Neural crest cell (in vitro differentiated cells): ENCODE measurements around the gene DNAH1. TPM values are rescaled to one million over a fixed set of nuclear protein-coding genes. Genes with fewer than 3 reads are reported as not detected.

ENCODE experiments used
- DNase-seq: peaks from one replicate; pipeline ENCODE4 v3.0.0; 2021; ENCODE audit warnings: low read depth, mixed read lengths, low spot score
- H3K27ac Mint-ChIP-seq: one replicate; pipeline ENCODE4 v1.8.0; 2021; ENCODE audit warnings: mild to moderate bottlenecking, mixed read lengths; ENCODE audit not compliant: unreplicated experiment
- H3K27me3 Mint-ChIP-seq: 2 replicates; pipeline ENCODE4 v1.8.0; 2021; ENCODE audit warnings: low read depth, mild to moderate bottlenecking, mixed read lengths
- H3K36me3 Mint-ChIP-seq: 2 replicates; pipeline ENCODE4 v1.8.0; 2021; ENCODE audit warnings: low read depth, mild to moderate bottlenecking, mixed read lengths
- H3K4me1 Mint-ChIP-seq: 2 replicates; pipeline ENCODE4 v1.8.0; 2021; ENCODE audit warnings: mixed read lengths
- H3K4me3 Mint-ChIP-seq: one replicate; pipeline ENCODE4 v1.8.0; 2021; ENCODE audit warnings: mild to moderate bottlenecking, mixed read lengths
- H3K9me3 Mint-ChIP-seq: 2 replicates; pipeline ENCODE4 v1.8.0; 2021; ENCODE audit warnings: mixed read lengths
- total RNA-seq: library from RNA; stranded (reverse); gene quantifications from 2 replicates; pipeline ENCODE4 v1.2.1, GENCODE V29; 2021
- TF ChIP-seq, protein P1 (sequence below): fragments of 200-600 bp; sonication (generic); conservative IDR thresholded peaks from 2 replicates; pipeline ENCODE4 v1.5.0; 2021; ENCODE audit warnings: antibody characterized with exemption, mild to moderate bottlenecking

Gene DNAH1
- total RNA-seq, 1 donor from 2014 or later = 3.2 TPM

DNA sequence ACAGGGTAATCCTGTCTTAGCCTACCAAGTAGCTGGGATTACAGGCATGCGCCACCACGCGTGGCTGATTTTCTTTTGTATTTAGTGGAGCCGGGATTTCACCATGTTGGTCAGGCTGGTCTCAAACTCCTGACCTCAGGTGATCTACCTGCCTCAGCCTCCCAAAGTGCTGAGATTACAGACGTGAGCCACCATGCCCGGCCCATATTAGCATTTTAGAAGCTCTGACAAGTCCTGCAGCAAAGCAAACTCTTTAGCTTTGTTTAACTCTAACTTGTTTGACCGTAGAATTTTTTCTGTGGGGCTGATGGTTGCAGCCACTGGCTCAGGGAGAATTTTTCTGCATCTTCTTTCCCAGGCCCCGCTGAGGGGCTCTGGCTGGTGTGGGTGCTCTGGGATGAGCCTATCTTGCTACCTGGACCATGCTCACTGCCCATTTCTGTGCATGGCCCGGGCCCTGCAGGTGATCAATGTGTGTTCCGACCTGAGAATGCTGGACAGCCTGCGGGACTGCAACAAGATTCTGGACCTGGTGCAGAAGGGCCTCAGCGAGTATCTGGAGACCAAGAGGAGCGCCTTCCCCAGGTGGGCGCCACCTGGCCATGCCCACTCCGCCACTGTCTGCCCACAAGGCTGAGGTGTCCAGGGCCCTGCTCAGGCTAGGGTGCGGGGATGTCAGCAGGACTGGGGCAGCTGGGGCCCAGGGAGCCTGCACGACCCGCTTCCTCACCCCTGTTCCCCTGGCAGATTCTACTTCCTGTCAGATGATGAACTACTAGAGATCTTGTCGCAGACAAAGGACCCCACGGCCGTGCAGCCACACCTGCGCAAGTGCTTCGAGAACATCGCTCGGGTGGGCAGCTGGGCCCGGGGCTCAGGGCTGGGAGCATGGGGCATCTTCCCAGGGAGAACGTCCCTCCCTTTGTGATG lies 41.3 kb downstream of the DNAH1 start:
- H3K4me3 Mint-ChIP-seq = no peak overlapping the region
- TF ChIP-seq, protein P1, sequence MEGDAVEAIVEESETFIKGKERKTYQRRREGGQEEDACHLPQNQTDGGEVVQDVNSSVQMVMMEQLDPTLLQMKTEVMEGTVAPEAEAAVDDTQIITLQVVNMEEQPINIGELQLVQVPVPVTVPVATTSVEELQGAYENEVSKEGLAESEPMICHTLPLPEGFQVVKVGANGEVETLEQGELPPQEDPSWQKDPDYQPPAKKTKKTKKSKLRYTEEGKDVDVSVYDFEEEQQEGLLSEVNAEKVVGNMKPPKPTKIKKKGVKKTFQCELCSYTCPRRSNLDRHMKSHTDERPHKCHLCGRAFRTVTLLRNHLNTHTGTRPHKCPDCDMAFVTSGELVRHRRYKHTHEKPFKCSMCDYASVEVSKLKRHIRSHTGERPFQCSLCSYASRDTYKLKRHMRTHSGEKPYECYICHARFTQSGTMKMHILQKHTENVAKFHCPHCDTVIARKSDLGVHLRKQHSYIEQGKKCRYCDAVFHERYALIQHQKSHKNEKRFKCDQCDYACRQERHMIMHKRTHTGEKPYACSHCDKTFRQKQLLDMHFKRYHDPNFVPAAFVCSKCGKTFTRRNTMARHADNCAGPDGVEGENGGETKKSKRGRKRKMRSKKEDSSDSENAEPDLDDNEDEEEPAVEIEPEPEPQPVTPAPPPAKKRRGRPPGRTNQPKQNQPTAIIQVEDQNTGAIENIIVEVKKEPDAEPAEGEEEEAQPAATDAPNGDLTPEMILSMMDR = no peak
- H3K27me3 Mint-ChIP-seq = no peaks in the 10 kb centered on the region
- DNase-seq = no peak
- no peaks in the 10 kb centered on the region for H3K4me1 Mint-ChIP-seq
- H3K9me3 Mint-ChIP-seq = no peaks in the 10 kb centered on the region
- H3K36me3 Mint-ChIP-seq = no peaks in the 10 kb centered on the region
- H3K27ac Mint-ChIP-seq = no peak overlapping the region

DNA sequence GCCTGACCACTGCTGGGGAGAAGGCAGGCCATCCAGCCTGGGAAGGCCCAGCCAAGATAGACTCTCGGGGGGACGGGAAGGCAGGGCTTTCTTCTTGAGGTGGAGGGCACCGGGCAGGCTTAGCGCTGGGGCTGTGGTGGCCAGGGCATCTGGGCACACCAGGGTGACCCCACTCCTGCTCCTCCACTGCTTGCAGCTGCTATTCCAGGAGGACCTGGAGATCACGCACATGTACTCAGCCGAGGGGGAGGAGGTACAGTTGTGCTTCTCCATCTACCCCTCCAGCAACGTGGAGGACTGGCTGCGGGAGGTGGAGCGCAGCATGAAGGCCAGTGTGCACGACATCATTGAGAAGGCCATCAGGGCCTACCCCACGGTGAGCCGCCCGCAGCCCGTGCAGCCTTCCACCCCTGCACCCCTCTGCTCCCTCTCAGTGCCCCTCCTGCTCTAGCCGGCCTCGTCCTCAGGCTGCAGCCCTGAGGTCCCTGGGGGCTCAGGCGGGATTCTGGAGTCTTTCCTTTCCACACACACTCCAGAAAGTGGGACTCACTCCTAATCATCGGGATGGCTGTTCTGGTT lies 42.3 kb downstream of the DNAH1 start:
- TF ChIP-seq, protein P1 = no peak
- Mint-ChIP-seq H3K27me3 (no peaks in the 10 kb centered on the region), H3K36me3 (no peaks in the 10 kb centered on the region), H3K9me3 (no peaks in the 10 kb centered on the region), H3K4me3 (no peak overlapping the region), H3K4me1 (no peaks in the 10 kb centered on the region), H3K27ac (no peak overlapping the region)
- no peak for DNase-seq

DNA sequence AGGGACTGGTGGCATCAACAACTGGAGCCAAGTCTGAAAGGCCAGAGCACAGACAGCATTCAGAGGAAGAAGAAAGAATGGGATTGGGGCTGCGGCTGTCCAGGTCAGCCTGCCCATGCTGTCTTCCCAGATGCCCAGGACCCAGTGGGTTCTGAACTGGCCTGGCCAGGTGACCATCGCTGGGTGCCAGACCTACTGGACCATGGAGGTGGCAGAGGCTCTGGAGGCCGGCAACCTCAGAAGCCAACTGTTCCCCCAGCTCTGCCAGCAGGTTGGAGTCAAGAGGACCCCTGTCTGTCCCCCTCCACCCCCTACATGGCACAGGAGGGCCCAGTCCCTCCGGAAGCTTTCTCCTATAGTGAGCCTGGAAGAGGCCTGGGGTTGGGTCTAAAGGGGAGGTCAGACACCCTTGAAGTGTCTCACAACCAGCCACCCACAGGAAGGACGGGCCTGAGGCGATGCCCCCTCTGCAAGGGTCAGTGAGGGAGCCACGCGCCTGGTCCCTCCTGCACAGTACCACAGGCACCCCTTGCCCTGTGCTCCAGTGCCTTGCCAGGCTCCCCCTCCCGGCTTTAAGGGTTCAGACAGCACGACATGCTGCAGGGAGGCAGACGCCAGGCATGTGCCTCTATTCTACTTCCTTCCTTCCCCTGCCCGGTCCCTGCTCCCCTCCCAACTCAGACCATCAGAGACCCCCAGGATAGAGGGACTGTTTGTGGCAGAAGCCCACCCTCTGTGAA lies 43.2 kb downstream of the DNAH1 start:
- TF ChIP-seq, protein P1 = no peak
- Mint-ChIP-seq H3K9me3 (no peaks in the 10 kb centered on the region), H3K27me3 (no peaks in the 10 kb centered on the region), H3K4me1 (no peaks in the 10 kb centered on the region), H3K27ac (no peak overlapping the region), H3K36me3 (no peaks in the 10 kb centered on the region), H3K4me3 (no peak overlapping the region)
- no peak for DNase-seq

DNA sequence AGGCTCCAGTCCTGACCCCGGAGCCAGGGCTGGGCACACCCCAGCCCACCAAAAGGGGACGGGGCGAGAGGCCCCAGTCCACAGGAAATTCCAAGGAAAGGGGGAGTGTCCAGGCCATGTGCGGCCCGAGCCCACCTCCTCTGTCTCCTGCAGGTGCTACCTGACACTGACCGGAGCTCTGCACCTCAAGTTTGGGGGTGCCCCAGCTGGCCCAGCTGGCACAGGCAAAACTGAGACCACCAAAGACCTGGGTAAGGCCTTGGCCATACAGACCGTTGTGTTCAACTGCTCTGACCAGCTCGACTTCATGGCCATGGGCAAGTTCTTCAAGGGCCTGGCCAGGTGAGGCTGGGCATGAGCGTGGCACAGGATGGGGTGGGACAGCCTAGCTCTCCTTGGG lies 44.9 kb downstream of the DNAH1 start:
- DNase-seq = no peak
- TF ChIP-seq, protein P1 = no peak
- no peaks in the 10 kb centered on the region for H3K27me3 Mint-ChIP-seq
- H3K36me3 Mint-ChIP-seq = no peaks in the 10 kb centered on the region
- H3K27ac Mint-ChIP-seq = no peak overlapping the region
- H3K9me3 Mint-ChIP-seq = no peaks in the 10 kb centered on the region
- H3K4me3 Mint-ChIP-seq = no peak overlapping the region
- no peaks in the 10 kb centered on the region for H3K4me1 Mint-ChIP-seq

DNA sequence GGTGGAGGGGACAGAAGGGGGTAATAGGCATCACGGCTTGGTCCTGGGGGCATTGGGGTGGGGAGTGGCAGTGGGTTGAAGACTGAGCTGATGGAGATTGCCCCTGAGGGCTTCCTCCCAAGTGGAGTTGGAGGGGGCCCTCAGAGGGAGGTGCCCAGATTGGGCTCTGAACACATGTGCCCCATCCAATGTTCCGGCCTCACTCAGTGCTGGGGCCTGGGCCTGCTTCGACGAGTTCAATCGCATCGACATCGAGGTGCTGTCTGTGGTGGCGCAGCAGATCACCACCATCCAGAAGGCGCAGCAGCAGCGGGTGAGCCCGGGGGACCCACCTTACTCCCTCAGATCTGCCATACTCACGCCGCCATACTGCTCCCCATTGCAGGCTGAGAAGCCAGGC lies 45.3 kb downstream of the DNAH1 start:
- H3K27me3 Mint-ChIP-seq = no peaks in the 10 kb centered on the region
- H3K4me1 Mint-ChIP-seq = no peaks in the 10 kb centered on the region
- DNase-seq = no peak
- H3K9me3 Mint-ChIP-seq = no peaks in the 10 kb centered on the region
- no peak overlapping the region for H3K27ac Mint-ChIP-seq
- TF ChIP-seq, protein P1 = no peak
- H3K4me3 Mint-ChIP-seq = no peak overlapping the region
- H3K36me3 Mint-ChIP-seq = no peaks in the 10 kb centered on the region
